K562 (cell line): ENCODE measurements around the gene SRGAP3. TPM values are rescaled to one million over a fixed set of nuclear protein-coding genes. Genes with fewer than 3 reads are reported as not detected.

ENCODE experiments used
- ATAC-seq: fragments of 200-7000 bp; cut with Tn5 transposase; 3 replicates; pipeline ENCODE4 v1.9.1; 2020; ENCODE audit warnings: moderate library complexity
- BruUV-seq: library from RNA; stranded (reverse); fragments of 400-500 nt; replicated peaks from 2 replicates; lab custom pipeline; 2021; lab: Mats Ljungman, UMichigan
- CTCF ChIA-PET: fragments of 300-600 bp; formaldehyde crosslinking; extraction: SDS; loops from one replicate; lab custom pipeline; 2021; ENCODE audit warnings: low intra/inter-chr PET ratio; lab: Yijun Ruan, JAX
- POLR2A ChIA-PET: fragments of 300-600, 350-650 bp; sonication (Branson Sonifier 250); formaldehyde crosslinking; extraction: SDS; loops from one replicate; lab custom pipeline; 2021; ENCODE audit warnings: antibody characterized with exemption, inconsistent platforms; lab: Yijun Ruan, JAX
- DNase-seq, 4 experiments: peaks; one replicate each; pipeline versions ENCODE4 v3.0.0 to v3.0.0-alpha.2; 2011 to 2018; ENCODE audit warnings: low spot score in 3 of 4, mixed read lengths in 3 of 4; ENCODE audit errors: extremely low read depth in 1 of 4
- FAIRE-seq: peaks from 2 replicates; lab custom pipeline; 2011; peaks lifted over from hg19 to GRCh38; lab: Jason Lieb, UNC
- H2AFZ ChIP-seq: 2 replicates; pipeline ENCODE4 v1.6.0; 2011; ENCODE audit warnings: low read depth, low read length, control low read depth, inconsistent platforms
- H3K27ac ChIP-seq: fragments of 200-600 bp; 3 replicates; pipeline ENCODE4 v1.8.0; 2011; ENCODE audit warnings: low read depth, mild to moderate bottlenecking, control low read depth, inconsistent platforms, low read length, moderate library complexity, mixed read lengths; ENCODE audit errors: extremely low read depth
- H3K27me3 ChIP-seq, 2 experiments: fragments of 300-600 bp in 1 of 2; 2 replicates in 1 of 2; 3 replicates in 1 of 2; pipeline versions ENCODE4 v1.6.0 to v1.8.0; 2011; ENCODE audit warnings: inconsistent platforms in 2 of 2, low read length in 2 of 2, mild to moderate bottlenecking in 1 of 2, mixed read lengths in 1 of 2, moderate library complexity in 1 of 2; ENCODE audit not compliant: control insufficient read depth in 2 of 2, insufficient read depth in 2 of 2
- H3K36me3 ChIP-seq: fragments of 300-600 bp; 3 replicates; pipeline ENCODE4 v1.8.0; 2011; ENCODE audit warnings: mild to moderate bottlenecking, low read length, inconsistent platforms; ENCODE audit not compliant: control insufficient read depth, insufficient read depth
- H3K4me1 ChIP-seq, 2 experiments: fragments of 200-600 bp in 1 of 2; replicated peaks in 1 of 2; 2 replicates in 1 of 2; 3 replicates in 1 of 2; pipeline versions ENCODE4 v1.5.1 to v1.8.0; 2011; ENCODE audit warnings: inconsistent platforms in 2 of 2, low read length in 2 of 2, mild to moderate bottlenecking in 1 of 2, mixed read lengths in 1 of 2, moderate library complexity in 1 of 2; ENCODE audit not compliant: control insufficient read depth in 2 of 2, insufficient read depth in 2 of 2
- H3K4me2 ChIP-seq: 2 replicates; pipeline ENCODE4 v1.6.1; 2011; ENCODE audit warnings: low read length, control low read depth, inconsistent platforms, mixed read lengths; ENCODE audit not compliant: insufficient read depth
- H3K4me3 ChIP-seq: fragments of 200-600 bp; sonication (generic), shearing (Covaris generic); 2 replicates; pipeline ENCODE4 v1.5.1; 2016; ENCODE audit warnings: control low read depth, inconsistent platforms
- H3K79me2 ChIP-seq: fragments of 200-600 bp; 3 replicates; pipeline ENCODE4 v1.8.0; 2011; ENCODE audit warnings: low read length, inconsistent platforms; ENCODE audit not compliant: control insufficient read depth, insufficient read depth
- H3K9ac ChIP-seq, 2 experiments: 2 replicates each; pipeline versions ENCODE4 v1.6.0 to v1.6.1; 2011; ENCODE audit warnings: low read depth in 2 of 2, low read length in 2 of 2, control low read depth in 1 of 2, inconsistent platforms in 1 of 2, mild to moderate bottlenecking in 1 of 2, mixed read lengths in 1 of 2; ENCODE audit not compliant: insufficient read depth in 1 of 2
- H3K9me1 ChIP-seq: one replicate; pipeline ENCODE4 v1.6.0; 2011; ENCODE audit warnings: inconsistent platforms, mild to moderate bottlenecking, low read length, moderate library complexity; ENCODE audit not compliant: control insufficient read depth, insufficient read depth
- H3K9me3 ChIP-seq: replicated peaks from 2 replicates; pipeline ENCODE4 v1.5.1; 2011; ENCODE audit warnings: low read depth, low read length, inconsistent platforms; ENCODE audit not compliant: control insufficient read depth, insufficient read depth
- H4K20me1 ChIP-seq: replicated peaks from 2 replicates; pipeline ENCODE4 v1.6.1; 2011; ENCODE audit warnings: low read length, inconsistent platforms, mixed read lengths; ENCODE audit not compliant: control insufficient read depth, insufficient read depth
- HDAC1 ChIP-seq, 2 experiments: fragments of 450-650 bp; IDR thresholded peaks; 2 replicates each; pipeline ENCODE4 v1.6.1; 2016 to 2017; ENCODE audit warnings: inconsistent platforms in 1 of 2, mild to moderate bottlenecking in 1 of 2, moderate library complexity in 1 of 2
- JUND ChIP-seq, 2 experiments: IDR thresholded peaks; 2 replicates in 1 of 2; 3 replicates in 1 of 2; pipeline ENCODE4 v1.6.1; 2011; ENCODE audit warnings: borderline replicate concordance in 2 of 2, low read depth in 2 of 2, low read length in 2 of 2, improper control_type of control experiment in 1 of 2, missing biosample characterization in 1 of 2, missing genetic modification characterization in 1 of 2, missing genetic modification reagents in 1 of 2
- KLF13 ChIP-seq: fragments of 450-650 bp; IDR thresholded peaks from 2 replicates; pipeline ENCODE4 v1.6.1; 2016; ENCODE audit warnings: missing genetic modification characterization, low read depth, mild to moderate bottlenecking, missing compliant biosample characterization, moderate library complexity, borderline replicate concordance
- MEF2A ChIP-seq: IDR thresholded peaks from 2 replicates; pipeline ENCODE4 v1.6.1; 2011; ENCODE audit warnings: low read depth, mild to moderate bottlenecking, low read length, moderate library complexity; ENCODE audit not compliant: control insufficient read depth
- RAD21 ChIP-seq, 2 experiments: fragments of 250-450 bp in 1 of 2; fragments of 450-650 bp in 1 of 2; sonication (Bioruptor Pico) in 1 of 2; formaldehyde crosslinking in 1 of 2; IDR thresholded peaks in 1 of 2; conservative IDR thresholded peaks in 1 of 2; 2 replicates each; pipeline versions ENCODE4 v1.4.0 to v1.8.0; 2020 to 2022; ENCODE audit warnings: mild to moderate bottlenecking in 2 of 2, moderate library complexity in 1 of 2
- TAF9B ChIP-seq: fragments of 450-650 bp; IDR thresholded peaks from 2 replicates; pipeline ENCODE4 v1.6.1; 2018; ENCODE audit warnings: mild to moderate bottlenecking; ENCODE audit not compliant: partially characterized antibody
- ZNF551 ChIP-seq: fragments of 250-450 bp; sonication (Bioruptor Pico); IDR thresholded peaks from 2 replicates; pipeline ENCODE4 v1.5.0; 2021; ENCODE audit warnings: mild to moderate bottlenecking, moderate library complexity
- WGBS: fragments of 100-300 bp; shearing (Covaris generic); methylation state at CpG from one replicate; pipeline ENCODE4 v1.1.6; 2016; ENCODE audit warnings: low coverage, mixed read lengths; ENCODE audit not compliant: insufficient coverage; ENCODE audit errors: missing lambda C conversion rate; 5-methylcytosine and 5-hydroxymethylcytosine counted together
- in situ Hi-C: fragments of 300-500 bp; cut with MboI; formaldehyde crosslinking; loops from 4 replicates; pipeline ENCODE4 v1.15.0; 2018; ENCODE audit warnings: inconsistent platforms, mixed read lengths
- intact Hi-C: fragments of 100-400 bp; cut with micrococcal nuclease; formaldehyde crosslinking; loops from 2 replicates; pipeline ENCODE4 v1.14.2; 2022
- polyA plus RNA-seq, 8 experiments: library from polyadenylated mRNA; depleted of rRNA in 4 of 8; stranded (reverse) in 5 of 8; unstranded in 3 of 8; fragments of >200 nt; fragmentation: Nextera tagmentation in 2 of 8; fragmentation: Illumina TruSeq in 1 of 8; extraction: Ambion mirVana in 2 of 8; extraction: Trizol in 1 of 8; gene quantifications; 2 replicates each; pipeline versions ENCODE4 v1.2.1 to v1.2.3, GENCODE V29; 2011 to 2014; ENCODE audit warnings: inconsistent platforms in 1 of 8, missing spikeins in 1 of 8
- total RNA-seq, 7 experiments: library from RNA; depleted of rRNA in 6 of 7; stranded (reverse); fragments of >200 nt in 6 of 7; fragmentation: Illumina TruSeq in 2 of 7; extraction: Trizol in 2 of 7; gene quantifications; 2 replicates each; pipeline versions ENCODE4 v1.2.1 to v1.2.3, GENCODE V29; 2011 to 2021; ENCODE audit warnings: low replicate concordance in 1 of 7
- TF ChIP-seq, protein P1 (sequence below), 2 experiments: fragments of 450-650 bp; formaldehyde crosslinking in 1 of 2; IDR thresholded peaks; 2 replicates each; pipeline versions ENCODE4 v1.4.0 to v1.6.1; 2014 to 2020; ENCODE audit warnings: mild to moderate bottlenecking in 2 of 2, borderline replicate concordance in 1 of 2, low read depth in 1 of 2
- TF ChIP-seq, protein P2 (sequence below): fragments of 450-650 bp; formaldehyde crosslinking; IDR thresholded peaks from 2 replicates; pipeline ENCODE4 v1.4.0; 2020; ENCODE audit warnings: mild to moderate bottlenecking, moderate library complexity

Gene SRGAP3
- total and polyA plus RNA-seq, 9 of the 15 experiments (the other 6 are each of a cell fraction or from before 2014, with no cell fraction given) = 0.11 to 0.85 (median 0.35) TPM; not detected in 2

DNA sequence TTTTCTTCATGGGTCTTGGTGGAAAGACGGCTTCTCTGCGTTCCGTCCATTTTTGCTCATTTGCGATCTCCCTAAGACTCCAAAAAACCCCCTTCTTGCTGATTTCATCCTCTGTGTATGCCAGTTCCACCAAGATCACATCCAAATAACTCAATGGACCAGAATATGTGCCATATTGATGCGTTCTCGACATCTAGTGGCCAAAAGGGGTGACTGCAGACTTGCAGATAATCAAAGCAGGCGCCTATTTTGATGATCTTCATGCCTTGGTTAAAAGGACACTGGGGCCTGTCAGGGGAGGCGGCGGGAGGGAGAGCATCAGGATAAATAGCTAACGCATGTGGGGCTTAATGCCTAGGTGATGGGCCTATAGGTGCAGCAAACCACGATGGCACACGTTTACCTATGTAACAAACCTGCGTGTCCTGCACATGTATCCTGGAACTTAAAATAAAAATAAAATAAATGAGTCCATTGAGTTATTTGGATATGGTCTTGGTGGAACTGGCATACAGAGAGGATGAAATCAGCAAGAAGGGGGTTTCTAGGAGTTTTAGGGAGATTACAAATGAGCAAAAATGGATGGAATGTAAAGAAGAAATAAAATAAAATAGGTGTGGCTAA lies 182.0 kb downstream of the SRGAP3 start:
- H3K9me3 ChIP-seq = 0 out of 2 replicates have a peak, but pooled peaks cover 4% of the 10 kb centered on the region
- ATAC-seq (peak; percentile 94), FAIRE-seq (peak; percentile 95), DNase-seq (peak; percentile 58 to 75 (median 70))
- H3K79me2 ChIP-seq = no peaks in the 10 kb centered on the region
- no peaks in the 10 kb centered on the region for H3K9me1 ChIP-seq
- peaks cover 0 to 17% of the 10 kb centered on the region in 2 experiments; a peak in 2 of 5 replicates for H3K27me3 ChIP-seq
- H2AFZ ChIP-seq = no peak overlapping the region
- H3K27ac ChIP-seq = no peak overlapping the region
- BruUV-seq = no TSS peak
- under 1% methylated on average over 13 of the region's 13 CpGs for WGBS
- H3K4me2 ChIP-seq = no peak overlapping the region
- no peak overlapping the region for H3K4me3 ChIP-seq
- CTCF ChIA-PET = interaction anchor here (0.7 to 2.2 kb wide), 3 partner anchors 79 to 404 kb away, joined by 5 to 23 read pairs (median 7); no protein-coding TSS in a partner anchor
- no peaks in the 10 kb centered on the region for H3K4me1 ChIP-seq
- no peaks in the 10 kb centered on the region for H3K36me3 ChIP-seq
- POLR2A ChIA-PET = interaction anchor here (1.9 kb wide), 1 partner anchor 15 kb away, joined by 5 read pairs; no protein-coding TSS in a partner anchor
- no peaks in the 10 kb centered on the region for H4K20me1 ChIP-seq
- in situ Hi-C loops (loop anchor here (5.0 kb wide), 1 partner anchor 95 kb away; no protein-coding TSS in a partner anchor), intact Hi-C loops (loop anchor here (1.0 to 5.0 kb wide), 5 partner anchors 79 to 405 kb away; partner anchors contain the start of gene OXTR)
- no peak overlapping the region for H3K9ac ChIP-seq
- TF ChIP-seq HDAC1 (IDR thresholded peaks at IDR 0.05) = no peak
- no peak for TF ChIP-seq ZNF551 (CRISPR knock-in tag)
- TF ChIP-seq JUND (IDR thresholded peaks at IDR 0.05; ENCODE audit: borderline replicate concordance, low read depth, low read length) = peak; percentile 17; the same call in 1 of the 2 replicates
- TF ChIP-seq JUND (tag; IDR thresholded peaks at IDR 0.05; ENCODE audit: borderline replicate concordance, low read depth, low read length) = no peak
- TF ChIP-seq MEF2A = 0 out of 2 replicates have a peak, but pooled peaks have one; percentile 2
- TF ChIP-seq RAD21 (CRISPR knock-in tag; conservative IDR thresholded peaks at IDR 0.05 in 1 of 2, IDR thresholded peaks at IDR 0.05 in 1 of 2) = peak; percentile 86 to 92
- TF ChIP-seq KLF13 = no peak
- TF ChIP-seq, protein P1, sequence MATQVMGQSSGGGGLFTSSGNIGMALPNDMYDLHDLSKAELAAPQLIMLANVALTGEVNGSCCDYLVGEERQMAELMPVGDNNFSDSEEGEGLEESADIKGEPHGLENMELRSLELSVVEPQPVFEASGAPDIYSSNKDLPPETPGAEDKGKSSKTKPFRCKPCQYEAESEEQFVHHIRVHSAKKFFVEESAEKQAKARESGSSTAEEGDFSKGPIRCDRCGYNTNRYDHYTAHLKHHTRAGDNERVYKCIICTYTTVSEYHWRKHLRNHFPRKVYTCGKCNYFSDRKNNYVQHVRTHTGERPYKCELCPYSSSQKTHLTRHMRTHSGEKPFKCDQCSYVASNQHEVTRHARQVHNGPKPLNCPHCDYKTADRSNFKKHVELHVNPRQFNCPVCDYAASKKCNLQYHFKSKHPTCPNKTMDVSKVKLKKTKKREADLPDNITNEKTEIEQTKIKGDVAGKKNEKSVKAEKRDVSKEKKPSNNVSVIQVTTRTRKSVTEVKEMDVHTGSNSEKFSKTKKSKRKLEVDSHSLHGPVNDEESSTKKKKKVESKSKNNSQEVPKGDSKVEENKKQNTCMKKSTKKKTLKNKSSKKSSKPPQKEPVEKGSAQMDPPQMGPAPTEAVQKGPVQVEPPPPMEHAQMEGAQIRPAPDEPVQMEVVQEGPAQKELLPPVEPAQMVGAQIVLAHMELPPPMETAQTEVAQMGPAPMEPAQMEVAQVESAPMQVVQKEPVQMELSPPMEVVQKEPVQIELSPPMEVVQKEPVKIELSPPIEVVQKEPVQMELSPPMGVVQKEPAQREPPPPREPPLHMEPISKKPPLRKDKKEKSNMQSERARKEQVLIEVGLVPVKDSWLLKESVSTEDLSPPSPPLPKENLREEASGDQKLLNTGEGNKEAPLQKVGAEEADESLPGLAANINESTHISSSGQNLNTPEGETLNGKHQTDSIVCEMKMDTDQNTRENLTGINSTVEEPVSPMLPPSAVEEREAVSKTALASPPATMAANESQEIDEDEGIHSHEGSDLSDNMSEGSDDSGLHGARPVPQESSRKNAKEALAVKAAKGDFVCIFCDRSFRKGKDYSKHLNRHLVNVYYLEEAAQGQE (IDR thresholded peaks at IDR 0.05; ENCODE audit: borderline replicate concordance) = peak; percentile 70
- TF ChIP-seq, protein P1 (CRISPR knock-in tag; IDR thresholded peaks at IDR 0.05; ENCODE audit: low read depth) = no peak
- no peak for TF ChIP-seq TAF9B
- TF ChIP-seq, protein P2, sequence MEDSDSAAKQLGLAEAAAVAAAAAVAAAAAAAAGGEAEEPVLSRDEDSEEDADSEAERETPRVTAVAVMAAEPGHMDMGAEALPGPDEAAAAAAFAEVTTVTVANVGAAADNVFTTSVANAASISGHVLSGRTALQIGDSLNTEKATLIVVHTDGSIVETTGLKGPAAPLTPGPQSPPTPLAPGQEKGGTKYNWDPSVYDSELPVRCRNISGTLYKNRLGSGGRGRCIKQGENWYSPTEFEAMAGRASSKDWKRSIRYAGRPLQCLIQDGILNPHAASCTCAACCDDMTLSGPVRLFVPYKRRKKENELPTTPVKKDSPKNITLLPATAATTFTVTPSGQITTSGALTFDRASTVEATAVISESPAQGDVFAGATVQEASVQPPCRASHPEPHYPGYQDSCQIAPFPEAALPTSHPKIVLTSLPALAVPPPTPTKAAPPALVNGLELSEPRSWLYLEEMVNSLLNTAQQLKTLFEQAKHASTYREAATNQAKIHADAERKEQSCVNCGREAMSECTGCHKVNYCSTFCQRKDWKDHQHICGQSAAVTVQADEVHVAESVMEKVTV (CRISPR knock-in tag) = peak; percentile 81
